ENCODE results near the gene ETS1.

Gene ETS1

DNA sequence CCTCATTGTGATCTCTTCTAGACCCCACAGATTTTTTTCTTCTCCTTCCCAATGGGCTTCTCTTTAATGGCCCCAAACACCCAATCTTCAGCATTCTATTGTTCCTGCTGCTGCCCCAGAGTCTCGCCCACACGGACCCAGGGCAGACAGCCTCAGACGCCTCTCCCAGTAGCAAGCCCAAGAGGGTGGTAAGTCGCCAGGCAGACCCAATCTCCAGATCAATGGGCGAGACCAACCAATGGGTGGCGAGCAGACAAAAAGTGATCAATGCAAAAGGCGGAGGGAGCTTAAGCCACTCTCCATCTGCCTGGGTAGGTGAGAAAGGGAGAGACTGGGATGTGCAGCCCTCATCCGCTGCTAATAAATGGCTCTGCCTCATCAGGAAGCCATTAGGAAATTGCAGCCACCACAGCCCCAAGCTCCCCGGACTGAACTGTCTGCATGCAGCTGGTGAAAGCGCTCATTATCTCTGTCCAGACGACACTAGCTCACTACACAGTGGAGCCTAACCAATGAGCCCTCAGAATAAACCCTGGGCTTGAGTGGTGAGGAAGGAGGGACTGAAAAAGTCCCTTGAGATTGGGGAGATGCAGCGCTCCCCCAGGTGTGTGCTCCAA, 81.8 kb downstream of the ETS1 start:
- no peak for FAIRE-seq
- DNase-seq (ENCODE audit: low spot score), result no peak

DNA sequence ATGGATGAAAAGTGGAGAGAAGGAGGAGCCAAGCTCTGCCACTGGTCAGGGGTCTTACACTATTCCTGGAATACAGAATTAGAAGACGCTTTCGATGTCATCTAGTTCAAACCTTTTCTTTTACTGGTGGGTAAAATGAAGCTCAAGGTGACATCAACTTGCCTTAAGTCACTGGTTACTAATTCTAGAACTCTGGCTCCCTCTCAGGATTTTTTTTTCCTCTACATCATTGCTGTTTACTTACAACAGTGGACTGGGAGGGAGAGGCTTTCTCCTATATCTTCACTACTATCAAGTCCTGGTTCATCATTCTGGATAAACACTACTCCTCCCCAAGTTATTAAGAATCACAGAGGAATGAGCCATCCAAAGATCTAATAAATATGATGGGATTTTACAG, 82.9 kb downstream of the ETS1 start:
- FAIRE-seq, result no peak

DNA sequence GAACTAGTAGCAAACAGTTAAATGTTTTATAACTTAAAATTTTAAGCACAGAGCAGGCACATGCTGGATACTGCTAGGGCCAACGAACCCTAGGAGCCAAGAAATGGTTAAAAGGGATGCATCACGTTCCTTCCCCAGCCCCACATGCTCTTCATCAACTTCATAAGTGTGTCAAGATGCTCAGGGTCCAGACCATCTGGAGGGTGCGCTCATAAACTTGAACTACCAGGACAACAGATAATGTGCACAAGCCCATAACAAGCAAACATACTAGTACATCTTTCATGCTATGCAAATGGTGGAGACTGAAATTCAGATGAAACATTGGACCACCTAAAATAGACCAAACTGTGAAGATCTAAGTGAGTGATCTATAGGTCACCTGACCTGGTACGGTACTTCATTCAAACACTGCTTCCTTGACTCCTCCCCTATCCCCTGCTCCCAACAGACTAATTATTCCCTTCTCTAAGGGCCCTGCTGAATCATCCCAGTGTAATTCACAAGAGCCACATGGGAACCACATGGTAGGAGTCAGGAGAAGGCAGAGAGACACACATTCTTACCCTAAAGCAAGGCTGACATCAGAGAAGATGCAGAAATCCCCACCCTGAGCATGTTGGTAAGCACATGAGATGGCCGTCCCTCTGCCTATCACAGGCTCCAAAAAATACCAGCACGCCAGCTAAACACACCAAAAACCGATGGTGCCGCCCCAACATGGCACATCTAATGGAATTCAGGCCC, 83.9 kb downstream of the ETS1 start:
- DNase-seq (ENCODE audit: low spot score) (no peak), FAIRE-seq (no peak)

More for the DNA sequence above, 82.9 kb downstream of the ETS1 start:
- DNase-seq (ENCODE audit: low spot score), result no peak

DNA sequence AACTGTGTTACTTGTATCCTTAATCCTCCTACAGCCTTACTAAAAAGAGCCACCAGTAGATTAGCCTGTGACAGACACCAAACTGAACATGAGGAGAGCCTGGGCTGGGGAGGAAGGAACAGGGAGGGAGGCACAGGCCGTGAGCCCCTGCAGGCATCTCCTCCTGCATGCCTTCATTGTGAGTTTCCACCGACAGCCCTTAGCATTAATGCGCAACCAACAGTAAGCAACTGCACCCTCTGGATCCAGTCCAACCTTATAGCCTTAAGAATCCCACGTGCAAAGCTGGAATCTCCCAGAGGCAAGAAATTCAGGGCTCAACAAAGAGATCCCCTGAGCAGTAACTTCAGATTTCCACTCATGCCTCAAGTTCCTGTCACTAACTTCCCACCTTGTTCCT, 84.6 kb downstream of the ETS1 start:
- no peak for DNase-seq (ENCODE audit: low spot score)
- FAIRE-seq, result no peak

DNA sequence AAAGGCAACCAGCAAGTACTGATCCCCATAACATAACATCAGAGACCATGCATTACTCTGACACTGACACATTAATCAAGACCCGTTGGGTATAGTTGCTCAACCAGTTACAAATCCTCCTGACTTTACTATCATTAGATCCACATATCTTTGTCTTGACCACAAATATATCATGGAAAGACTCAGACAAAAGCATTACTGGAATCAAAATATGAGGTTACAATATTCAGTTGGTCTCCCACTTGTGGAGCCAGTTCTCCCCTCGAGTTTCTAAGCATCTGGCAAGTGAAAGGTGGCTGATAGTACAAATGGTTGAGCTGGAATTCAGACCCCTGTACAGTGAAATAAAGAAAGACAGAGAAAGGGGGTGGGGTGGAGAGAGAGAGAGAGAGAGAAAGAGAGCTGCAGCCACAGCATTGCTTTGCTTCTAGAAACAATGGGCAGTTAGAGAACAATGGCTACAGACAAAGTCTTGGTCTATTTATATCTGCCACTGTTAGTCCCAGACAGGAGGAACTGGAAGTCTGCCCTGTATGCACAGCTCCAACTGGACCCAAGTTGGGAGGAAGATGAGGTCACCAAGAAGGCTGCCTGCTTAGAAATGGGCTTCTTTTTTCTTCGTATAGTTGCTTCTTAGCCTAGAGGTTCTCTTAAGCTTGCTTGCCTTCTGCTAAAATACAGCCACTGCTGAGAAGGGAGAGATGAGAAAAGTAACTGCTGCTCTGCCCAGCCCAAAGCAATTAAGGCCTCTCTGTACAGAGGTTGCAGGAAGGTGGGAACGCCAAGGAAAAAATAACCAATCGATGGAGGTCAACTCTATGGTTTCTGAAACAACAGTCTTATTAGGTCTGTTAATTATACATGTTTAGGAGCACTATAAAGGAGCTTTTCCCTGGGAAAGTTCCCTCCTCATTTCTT, 85.5 kb downstream of the ETS1 start:
- DNase-seq (ENCODE audit: low spot score) (peak; percentile 43), FAIRE-seq (no peak)

DNA sequence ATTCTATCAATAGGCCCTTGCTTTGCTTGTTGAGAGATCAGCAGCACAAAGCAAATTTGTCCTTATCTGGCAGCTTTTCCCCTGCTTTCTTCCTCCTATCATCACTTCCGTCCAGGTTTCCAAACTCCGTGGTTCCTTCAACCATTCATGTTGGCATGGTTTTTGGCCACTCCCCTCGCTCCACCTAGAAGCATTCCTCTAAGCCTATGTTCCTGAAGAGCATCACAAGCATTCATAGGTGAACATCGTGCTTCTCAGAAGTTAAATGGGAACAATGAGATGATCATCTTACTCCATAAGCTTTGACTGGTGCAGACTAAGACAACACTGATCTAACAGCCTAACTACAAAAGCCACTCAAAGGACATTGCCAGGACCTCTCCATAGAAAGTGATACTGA, 86.3 kb downstream of the ETS1 start:
- no peak for FAIRE-seq
- DNase-seq (ENCODE audit: low spot score), result no peak

DNA sequence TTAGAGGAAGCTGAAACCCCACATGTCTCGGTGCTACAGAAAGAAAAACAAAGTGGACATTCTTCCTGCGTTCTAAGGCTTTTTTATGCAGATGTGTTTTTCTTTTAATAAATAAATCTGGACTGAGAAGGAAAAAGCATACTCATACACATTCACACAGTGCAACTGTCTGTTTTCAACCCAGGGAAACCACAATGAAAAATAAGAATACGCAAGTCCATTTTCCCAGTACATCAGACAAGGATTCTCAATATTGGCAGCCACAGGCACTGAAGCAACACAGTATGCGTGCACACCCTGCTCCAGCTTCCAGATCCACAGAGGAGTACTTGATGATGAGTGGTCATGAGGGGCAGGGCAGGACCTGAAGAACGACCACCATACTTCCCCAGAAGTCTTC, 86.9 kb downstream of the ETS1 start:
- FAIRE-seq (no peak), DNase-seq (ENCODE audit: low spot score) (no peak)

DNA sequence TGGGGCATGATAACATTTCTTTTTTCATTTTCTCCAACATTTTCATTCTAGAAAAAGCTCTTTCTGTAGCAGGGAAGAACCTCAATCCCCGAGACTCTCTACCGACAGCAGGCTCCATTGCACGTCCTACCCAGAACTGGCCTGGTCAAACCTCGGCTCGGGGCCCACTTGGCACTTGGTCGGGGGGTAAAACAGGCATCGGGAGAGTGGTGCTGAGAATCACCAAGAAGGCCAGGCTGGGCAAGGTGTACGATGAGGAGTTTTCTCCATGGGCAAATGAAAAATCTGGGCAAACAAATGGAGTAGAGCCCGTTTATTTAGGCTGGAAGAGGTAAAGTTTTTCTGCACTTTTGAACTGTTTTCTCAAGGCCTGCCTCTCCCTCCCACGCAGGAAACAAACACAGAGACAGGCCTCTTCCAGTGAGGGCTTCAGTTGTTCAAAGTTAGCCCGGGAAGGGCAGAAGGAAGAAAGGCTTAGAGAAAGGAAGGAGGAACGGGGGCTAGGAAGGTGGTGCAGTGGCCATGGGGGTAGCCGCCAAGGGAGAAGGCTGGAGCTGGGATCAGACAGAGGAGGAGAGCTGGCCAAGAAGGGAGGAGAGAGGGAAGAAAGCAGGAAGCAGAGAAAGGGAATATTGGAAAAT, 87.6 kb downstream of the ETS1 start:
- DNase-seq (ENCODE audit: low spot score) (no peak), FAIRE-seq (no peak)

DNA sequence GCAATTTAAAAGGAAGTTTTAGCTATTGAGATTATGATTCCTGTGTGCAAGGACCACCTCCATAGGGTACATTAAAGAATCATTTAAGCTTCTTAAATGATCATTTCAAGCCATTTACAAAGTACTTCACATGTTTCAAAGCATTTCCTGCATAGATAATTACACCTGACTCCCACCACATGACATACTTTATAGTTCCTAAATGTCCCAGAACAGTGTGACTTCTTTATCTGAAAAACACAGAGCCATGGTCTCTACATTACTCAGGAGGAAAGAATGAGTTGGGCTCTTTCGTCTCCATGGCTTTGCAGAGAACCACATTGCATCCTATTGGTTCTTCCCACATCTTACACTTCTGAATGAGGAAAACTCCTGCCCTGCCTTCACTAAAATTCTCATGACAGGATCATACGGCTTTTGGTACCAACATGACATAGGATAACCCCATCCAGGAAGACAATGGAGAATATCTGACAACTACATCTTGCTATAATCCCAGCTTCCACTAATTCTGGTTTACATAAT, 88.6 kb downstream of the ETS1 start:
- DNase-seq (ENCODE audit: low spot score) (no peak), FAIRE-seq (no peak)

DNA sequence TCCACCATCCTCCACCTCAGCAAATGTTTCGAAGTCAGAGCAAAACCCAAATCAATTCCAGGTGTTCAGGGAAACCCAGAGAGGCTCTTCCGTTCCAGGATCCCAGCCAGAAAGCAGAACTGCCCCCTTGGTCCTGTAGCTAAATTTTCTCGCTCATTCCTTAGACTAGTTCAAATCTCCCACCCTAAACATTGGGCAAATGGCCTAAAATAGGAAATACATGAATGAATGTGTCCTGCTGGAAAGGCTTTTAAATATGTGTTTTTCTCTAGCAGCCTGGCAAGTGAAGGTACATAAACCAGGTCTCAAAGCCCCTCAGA, 89.6 kb downstream of the ETS1 start:
- DNase-seq (ENCODE audit: low spot score), result no peak
- no peak for FAIRE-seq

DNA sequence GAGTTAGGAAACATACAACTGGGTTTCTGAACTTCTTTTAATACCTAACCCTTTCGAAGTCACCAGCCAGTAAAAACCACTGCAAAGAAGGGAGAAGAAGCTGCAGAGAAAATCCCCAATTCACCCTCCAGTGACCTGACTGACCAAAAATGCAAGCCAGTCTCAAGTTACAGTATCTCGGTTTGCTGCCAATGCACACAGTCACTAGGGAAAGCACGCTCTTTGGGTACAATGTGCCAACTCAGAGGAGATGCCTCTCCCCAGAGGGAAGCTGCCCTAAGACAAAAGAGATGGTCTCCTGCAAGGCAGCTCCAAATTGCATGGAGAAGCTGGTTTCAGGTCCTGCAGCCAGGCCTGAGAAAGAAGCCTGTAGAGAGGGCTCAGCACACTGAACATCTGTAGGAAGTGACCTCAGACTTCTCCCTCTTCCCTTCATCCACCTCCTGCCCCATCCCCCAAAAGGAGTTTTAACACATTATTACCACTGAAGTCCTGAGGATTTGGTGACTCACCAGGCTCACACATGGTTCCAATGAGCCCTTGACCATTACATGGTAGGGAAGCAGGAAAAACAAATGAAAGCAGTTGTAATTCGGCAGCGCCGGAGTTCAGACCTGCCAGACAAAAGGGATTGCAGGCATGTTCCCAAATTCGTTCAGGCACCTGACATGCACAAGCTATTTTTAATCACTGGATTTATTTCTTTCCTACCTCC, 90.1 kb downstream of the ETS1 start:
- DNase-seq (ENCODE audit: low spot score) (peak; percentile 63), FAIRE-seq (no peak)

DNA sequence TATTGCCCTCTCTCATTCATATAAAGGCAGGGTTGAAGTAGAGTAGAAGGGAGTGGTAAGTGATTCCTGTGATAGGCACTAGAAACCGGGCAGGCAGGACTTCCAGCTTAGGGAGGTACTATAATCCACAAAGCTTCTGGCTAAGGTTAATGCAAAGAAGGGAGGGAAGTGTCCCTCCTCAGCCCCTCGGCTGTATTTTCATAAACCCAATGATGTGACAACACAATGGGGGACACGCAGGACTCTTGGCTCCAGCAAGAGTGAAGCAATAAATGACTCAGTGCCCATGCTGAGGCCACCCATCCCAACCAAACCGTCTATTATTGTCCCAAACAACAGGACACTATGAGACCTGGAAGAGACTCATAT, 90.7 kb downstream of the ETS1 start:
- DNase-seq (ENCODE audit: low spot score), result no peak
- no peak for FAIRE-seq

DNA sequence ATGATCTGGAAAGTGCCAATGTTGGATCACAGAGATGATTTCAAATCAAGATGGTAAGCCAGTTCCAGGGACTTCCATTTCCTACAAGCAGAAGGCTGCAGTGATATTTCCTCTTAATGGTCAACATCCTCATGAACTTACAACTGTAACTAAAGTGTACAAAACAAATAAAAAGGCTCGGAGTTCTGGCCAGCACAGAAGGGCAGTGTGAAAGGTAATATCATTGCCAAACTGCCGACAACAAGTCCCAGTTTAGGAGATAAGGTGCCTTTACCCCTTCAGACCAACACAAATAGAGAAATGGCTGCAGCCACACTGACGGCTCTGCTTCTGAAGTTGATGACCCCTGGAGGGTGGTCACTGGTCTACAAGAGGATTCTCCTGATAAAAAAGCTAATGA, 91.1 kb downstream of the ETS1 start:
- DNase-seq (ENCODE audit: low spot score) (no peak), FAIRE-seq (no peak)

DNA sequence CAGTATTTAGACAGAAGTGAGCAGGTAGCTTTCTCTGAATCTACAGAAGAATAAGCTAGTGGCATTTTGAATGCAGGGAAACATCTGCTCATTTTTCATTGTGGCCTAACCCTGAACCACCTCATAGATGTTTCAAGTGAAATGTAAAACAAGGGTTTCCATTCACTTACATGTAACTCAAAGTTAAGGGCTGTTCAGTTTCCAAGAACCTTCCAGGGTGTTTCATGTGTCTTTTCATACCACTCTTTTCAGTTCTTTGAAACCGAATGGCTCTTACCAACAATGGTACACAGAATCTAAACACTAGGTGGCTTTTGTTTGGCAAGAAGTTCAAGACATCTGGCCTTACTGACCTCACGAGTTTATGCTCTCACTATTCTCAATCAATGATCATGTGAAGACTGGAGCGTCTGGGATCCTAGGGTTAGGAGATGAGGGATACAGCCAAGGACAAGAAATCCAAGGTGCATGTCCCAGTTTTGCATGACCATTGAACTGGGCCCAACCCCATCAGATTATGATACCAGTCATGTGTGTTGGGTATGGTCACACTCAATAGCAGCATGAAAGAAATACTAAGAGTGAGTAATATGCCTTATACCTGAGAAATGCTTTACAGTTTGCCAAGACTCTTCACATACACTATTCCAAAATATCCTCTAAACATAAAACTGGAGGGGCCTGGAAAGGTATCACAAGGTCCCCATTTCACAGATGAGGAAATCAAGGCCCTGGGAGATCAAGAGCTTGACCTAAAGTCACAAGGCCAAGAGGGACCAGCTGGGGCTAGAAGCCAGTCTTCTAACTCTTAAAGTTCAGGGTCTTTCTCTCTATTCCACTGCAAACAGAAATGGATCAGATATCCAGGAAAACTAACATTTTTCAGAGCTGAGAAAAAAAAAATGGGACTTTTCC, 92.7 kb downstream of the ETS1 start:
- DNase-seq (ENCODE audit: low spot score) (no peak), FAIRE-seq (no peak)

DNA sequence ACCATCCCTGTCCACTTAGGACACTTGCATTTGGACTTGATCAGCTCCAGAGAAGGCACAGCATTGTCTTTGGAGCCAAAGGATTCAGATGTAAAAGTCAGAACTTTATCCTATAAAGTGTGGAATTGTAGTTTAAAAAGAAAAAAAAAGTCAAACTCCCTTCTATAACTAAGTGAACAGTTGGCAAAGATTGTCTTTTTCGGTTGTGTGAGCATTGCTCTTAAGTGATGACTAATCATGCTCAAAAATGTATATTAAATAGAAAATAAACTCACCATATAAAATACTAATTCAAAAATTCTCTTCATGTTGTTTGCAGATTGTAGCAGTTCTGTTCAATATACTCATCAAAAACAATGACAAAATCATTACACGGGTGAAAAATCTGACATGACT, 93.8 kb downstream of the ETS1 start:
- DNase-seq (ENCODE audit: low spot score), result no peak

DNA sequence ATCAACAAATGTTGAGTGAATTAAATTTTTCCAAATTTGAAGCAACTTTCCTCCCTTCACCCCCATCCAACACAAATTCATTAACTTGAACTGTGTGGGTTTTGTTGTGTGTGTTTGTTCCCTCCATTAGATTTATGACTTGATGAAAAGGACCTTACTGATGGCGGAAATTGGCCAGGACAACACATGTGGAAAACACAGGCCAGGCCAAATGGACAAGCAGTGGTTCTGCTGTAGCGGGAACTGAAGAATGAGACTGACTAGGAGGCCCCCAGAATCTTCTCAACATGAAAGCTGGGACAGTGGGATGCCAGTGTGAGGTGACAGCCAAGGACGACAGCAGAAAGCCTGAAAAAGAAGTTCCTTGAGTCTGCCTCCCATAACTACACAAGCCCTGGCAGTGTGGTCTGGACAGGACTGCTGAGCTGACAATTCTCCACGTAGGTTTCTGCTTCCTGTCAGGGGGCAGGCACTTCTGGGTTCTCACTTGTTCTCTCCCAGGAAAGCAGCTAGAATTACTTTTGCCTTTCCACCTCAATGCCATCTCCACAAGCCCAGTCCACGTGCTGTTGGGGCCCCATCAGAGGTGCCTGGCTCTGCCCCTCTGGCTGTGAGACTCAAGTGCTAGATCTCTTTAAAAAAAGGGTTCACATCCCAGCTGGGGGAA, 94.3 kb downstream of the ETS1 start:
- FAIRE-seq (no peak), DNase-seq (ENCODE audit: low spot score) (no peak)

More for the DNA sequence above, 93.8 kb downstream of the ETS1 start:
- no peak for FAIRE-seq

DNA sequence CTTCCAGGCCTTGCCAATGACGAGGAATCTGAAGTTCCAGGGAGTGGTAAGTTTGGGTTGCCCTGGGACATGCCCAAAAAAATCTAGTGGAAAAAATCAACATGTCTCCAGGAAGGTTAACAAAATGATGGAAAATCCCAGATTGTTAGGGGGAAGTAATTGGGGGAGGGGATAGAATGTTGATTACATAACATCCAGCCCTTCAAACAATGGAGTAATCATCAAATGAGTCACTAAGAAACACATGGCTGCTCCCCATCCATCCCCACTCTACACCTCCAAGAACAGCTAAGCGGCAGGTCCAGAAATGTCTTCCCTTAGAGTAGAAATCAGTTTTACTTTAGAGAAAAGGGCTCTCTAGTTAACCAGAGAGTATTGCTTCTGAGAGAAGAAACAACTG, 94.9 kb downstream of the ETS1 start:
- DNase-seq (ENCODE audit: low spot score), result peak; percentile 16

DNA sequence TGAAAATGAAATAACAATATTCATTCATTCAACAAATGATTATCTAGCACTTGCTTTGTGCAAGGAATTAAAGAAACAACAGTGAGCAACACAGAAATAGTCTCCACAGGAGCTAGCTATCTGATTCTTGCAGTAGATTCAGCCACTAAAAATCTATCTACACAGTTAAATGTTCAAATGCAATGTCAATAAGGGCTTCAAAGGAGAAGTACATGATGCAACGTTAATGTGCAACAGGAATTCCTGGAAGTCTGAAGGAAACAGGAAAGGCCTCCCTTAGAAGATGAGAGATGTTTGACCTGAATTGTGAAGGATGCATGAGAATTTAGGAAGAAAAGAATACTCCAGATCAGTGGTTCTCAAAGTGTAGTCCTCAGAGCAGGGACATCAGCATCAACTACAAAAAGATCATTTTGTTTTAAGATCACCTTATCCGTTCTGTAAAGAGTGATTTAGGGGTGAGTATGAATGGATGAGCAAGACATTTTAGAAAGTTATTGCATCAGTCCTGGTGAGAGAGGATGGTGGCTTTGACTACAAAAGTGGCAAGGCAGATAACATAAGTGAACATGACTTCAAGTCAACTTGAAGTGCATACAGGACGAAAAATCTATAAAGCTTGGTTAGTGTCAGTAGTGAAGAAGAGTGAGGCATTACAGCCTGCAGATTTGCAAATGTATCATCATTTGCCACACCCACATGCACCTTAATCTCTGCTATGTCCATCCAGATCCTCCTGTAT, 96.0 kb downstream of the ETS1 start:
- no peak for FAIRE-seq
- DNase-seq (ENCODE audit: low spot score), result no peak

More for the DNA sequence above, 94.9 kb downstream of the ETS1 start:
- no peak for FAIRE-seq

DNA sequence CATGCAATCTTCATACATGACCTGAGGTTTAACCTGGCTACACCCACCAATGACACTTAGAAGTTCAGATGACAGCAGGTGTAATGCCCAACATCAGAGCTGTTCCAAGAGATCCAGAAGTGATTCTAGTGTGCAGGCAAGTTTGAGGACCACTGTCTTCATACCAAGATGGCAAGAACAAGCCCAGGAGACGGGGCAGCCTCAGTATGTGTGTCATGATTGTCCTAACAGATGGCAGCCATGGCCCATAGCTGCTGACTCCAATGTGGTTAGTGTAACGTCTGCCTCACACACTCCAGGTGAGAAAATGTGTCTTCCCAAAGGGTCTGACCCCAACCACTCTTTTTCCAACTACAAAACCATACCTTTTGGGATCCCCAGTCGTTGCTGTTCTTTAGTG, 97.3 kb downstream of the ETS1 start:
- FAIRE-seq (no peak), DNase-seq (ENCODE audit: low spot score) (no peak)

Data from urothelium cell line (cell line).